ENCODE measurements around the gene HASPIN.

DNA sequence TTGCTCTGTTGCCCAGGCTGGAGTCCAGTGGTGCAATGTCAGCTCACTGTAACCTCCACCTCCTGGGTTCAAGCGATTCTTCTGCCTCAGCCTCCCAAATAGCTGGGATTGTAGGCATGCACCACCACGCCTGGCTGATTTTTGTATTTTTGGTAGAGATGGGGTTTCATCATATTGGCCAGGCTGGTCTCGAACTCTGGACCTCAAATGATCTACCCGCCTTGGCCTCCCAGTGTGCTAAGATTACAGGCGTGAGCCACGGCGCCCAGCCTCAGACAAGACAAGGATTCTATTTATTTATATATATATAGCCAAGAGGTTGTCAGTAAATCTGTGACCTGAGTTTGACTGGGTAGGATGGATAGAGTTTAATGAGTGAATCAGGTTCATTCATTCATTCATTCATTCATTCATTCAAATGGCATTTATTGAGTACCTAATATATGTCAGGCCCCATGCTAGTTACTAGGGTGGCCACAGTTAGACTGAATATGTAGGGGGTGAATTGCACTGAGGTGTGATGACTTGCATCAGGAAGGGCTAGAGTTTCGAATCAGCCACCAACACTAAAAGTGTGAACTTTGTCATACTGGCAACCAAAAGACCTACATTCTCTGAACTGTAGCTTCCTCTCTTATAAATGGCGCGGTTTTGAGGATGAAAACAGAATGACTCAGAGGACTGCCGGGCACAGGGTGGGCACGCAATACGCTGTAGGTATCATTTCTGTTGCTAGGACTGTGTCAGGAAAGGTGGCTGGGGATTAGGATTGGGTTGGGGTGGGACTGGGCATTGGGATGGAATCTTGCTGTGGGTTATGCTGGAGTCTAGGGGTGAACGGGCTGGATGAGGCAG is 39.4 kb downstream of the HASPIN start:
- TF ChIP-seq POLR2A (IDR thresholded peaks at IDR 0.05) (no peak), POLR2AphosphoS5 (IDR thresholded peaks at IDR 0.05) (no peak)
- TF ChIP-seq, protein P1, sequence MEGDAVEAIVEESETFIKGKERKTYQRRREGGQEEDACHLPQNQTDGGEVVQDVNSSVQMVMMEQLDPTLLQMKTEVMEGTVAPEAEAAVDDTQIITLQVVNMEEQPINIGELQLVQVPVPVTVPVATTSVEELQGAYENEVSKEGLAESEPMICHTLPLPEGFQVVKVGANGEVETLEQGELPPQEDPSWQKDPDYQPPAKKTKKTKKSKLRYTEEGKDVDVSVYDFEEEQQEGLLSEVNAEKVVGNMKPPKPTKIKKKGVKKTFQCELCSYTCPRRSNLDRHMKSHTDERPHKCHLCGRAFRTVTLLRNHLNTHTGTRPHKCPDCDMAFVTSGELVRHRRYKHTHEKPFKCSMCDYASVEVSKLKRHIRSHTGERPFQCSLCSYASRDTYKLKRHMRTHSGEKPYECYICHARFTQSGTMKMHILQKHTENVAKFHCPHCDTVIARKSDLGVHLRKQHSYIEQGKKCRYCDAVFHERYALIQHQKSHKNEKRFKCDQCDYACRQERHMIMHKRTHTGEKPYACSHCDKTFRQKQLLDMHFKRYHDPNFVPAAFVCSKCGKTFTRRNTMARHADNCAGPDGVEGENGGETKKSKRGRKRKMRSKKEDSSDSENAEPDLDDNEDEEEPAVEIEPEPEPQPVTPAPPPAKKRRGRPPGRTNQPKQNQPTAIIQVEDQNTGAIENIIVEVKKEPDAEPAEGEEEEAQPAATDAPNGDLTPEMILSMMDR (IDR thresholded peaks at IDR 0.05) = no peak

Measured in prostate gland (tissue), 2 donors.